HEK293 (cell line): ENCODE results near the gene SDCBP2.

Experiments
- CTCF ChIA-PET: fragments of 350-600 bp; formaldehyde crosslinking; extraction: SDS; loops from one replicate; lab custom pipeline; 2021; ENCODE audit warnings: antibody characterized with exemption; lab: Yijun Ruan, JAX
- POLR2A ChIA-PET: fragments of 300-600 bp; formaldehyde crosslinking; extraction: SDS; loops from one replicate; lab custom pipeline; 2020; ENCODE audit warnings: antibody characterized with exemption, inconsistent platforms; lab: Yijun Ruan, JAX
- H3K27ac ChIP-seq: fragments of 200-500 bp; sonication (Bioruptor generic); 2 replicates; pipeline ENCODE4 v1.5.1; 2014; ENCODE audit warnings: low read depth, low read length, control low read depth, inconsistent platforms; ENCODE audit errors: extremely low read depth
- H3K36me3 ChIP-seq, 2 experiments: fragments of 200-500 bp in 1 of 2; sonication (Bioruptor generic) in 1 of 2; 1 replicate in 1 of 2; 2 replicates in 1 of 2; pipeline ENCODE4 v1.5.1; 2014 to 2017; ENCODE audit warnings: inconsistent platforms in 2 of 2, low read length in 2 of 2; ENCODE audit not compliant: control insufficient read depth in 2 of 2, insufficient read depth in 1 of 2
- H3K4me1 ChIP-seq: fragments of 200-500 bp; sonication (Bioruptor generic); 2 replicates; pipeline ENCODE4 v1.5.1; 2014; ENCODE audit warnings: mild to moderate bottlenecking, low read length, inconsistent platforms; ENCODE audit not compliant: control insufficient read depth, insufficient read depth
- H3K4me3 ChIP-seq: 2 replicates; pipeline ENCODE4 v1.5.1; 2011; ENCODE audit warnings: low read depth, mild to moderate bottlenecking, control low read depth, low read length, moderate library complexity
- H3K9me3 ChIP-seq: fragments of 200-500 bp; sonication (Bioruptor generic); 2 replicates; pipeline ENCODE4 v1.5.1; 2014; ENCODE audit warnings: low read depth, low read length, inconsistent platforms; ENCODE audit not compliant: control insufficient read depth, insufficient read depth
- REPIN1 ChIP-seq: fragments of 450-650 bp; formaldehyde crosslinking; IDR thresholded peaks from 2 replicates; pipeline ENCODE4 v1.5.1; 2017; ENCODE audit warnings: missing biosample characterization, missing genetic modification characterization, low read depth
- SP2 ChIP-seq: fragments of 450-650 bp; formaldehyde crosslinking; IDR thresholded peaks from 2 replicates; pipeline ENCODE4 v1.5.1; 2016; ENCODE audit warnings: missing biosample characterization, missing genetic modification characterization
- ZIC2 ChIP-seq: fragments of 450-650 bp; formaldehyde crosslinking; IDR thresholded peaks from 2 replicates; pipeline ENCODE4 v1.5.1; 2016; ENCODE audit warnings: missing biosample characterization, missing genetic modification characterization
- ZNF146 ChIP-seq: fragments of 450-650 bp; formaldehyde crosslinking; IDR thresholded peaks from 2 replicates; pipeline ENCODE4 v1.5.1; 2016; ENCODE audit warnings: missing biosample characterization, missing genetic modification characterization
- ZNF155 ChIP-seq: fragments of 450-650 bp; formaldehyde crosslinking; IDR thresholded peaks from 2 replicates; pipeline ENCODE4 v1.5.1; 2016; ENCODE audit warnings: missing biosample characterization, missing genetic modification characterization
- ZNF548 ChIP-seq: fragments of 450-650 bp; formaldehyde crosslinking; IDR thresholded peaks from 2 replicates; pipeline ENCODE4 v1.5.1; 2016; ENCODE audit warnings: missing biosample characterization, missing genetic modification characterization
- ZNF707 ChIP-seq: fragments of 450-650 bp; formaldehyde crosslinking; IDR thresholded peaks from 2 replicates; pipeline ENCODE4 v1.5.1; 2016; ENCODE audit warnings: missing biosample characterization, missing genetic modification characterization
- ZNF768 ChIP-seq: fragments of 450-650 bp; formaldehyde crosslinking; IDR thresholded peaks from 2 replicates; pipeline ENCODE4 v1.5.1; 2018; ENCODE audit warnings: missing biosample characterization, mild to moderate bottlenecking, missing genetic modification characterization
- TF ChIP-seq, protein P1 (sequence below): fragments of 450-650 bp; formaldehyde crosslinking; IDR thresholded peaks from 2 replicates; pipeline ENCODE4 v1.5.1; 2016; ENCODE audit warnings: missing biosample characterization, missing genetic modification characterization, borderline replicate concordance
- TF ChIP-seq, protein P2 (sequence below): fragments of 450-650 bp; formaldehyde crosslinking; IDR thresholded peaks from 2 replicates; pipeline ENCODE4 v1.5.1; 2016; ENCODE audit warnings: missing biosample characterization, missing genetic modification characterization

Gene SDCBP2

DNA sequence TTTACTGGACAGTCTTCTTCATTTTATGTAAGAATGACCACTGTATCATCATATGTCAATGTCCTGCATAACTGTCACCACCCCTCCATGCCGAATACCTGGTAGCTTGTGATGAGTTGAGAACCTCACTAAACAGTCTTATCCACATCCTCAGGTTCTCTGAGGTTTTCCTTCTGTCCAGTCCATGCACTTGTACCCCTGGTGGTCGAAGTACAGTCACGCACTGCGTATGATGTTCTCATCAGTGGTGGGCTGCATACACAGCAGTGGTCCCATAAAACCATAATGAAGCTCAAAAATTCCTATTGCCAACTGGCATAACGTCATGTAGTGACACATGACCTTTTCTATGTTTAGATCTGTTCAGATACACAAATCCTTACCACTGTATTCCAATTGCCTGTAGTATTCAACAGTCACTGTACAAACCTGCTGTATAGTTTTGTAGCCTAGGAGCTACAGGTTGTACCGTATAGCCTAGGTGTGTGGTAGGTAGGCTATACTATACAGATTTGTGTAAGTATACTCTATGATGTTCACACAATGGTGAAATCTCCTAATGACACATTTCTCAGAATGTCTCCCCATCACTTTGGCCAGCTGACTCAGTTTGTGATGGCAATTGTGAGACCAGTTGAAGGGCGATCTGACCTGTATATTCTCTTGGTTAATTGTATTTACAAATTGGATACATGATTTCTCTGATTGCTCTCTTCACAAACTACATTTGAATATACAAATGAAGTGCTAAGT, 31.3 kb upstream of the SDCBP2 start:
- Histone ChIP-seq H3K27ac (no peak overlapping the region), H3K36me3 (peaks cover 34 to 55% of the 10 kb centered on the region in 2 experiments), H3K9me3 (no peaks in the 10 kb centered on the region), H3K4me3 (no peak overlapping the region), H3K4me1 (no peaks in the 10 kb centered on the region)
- TF ChIP-seq ZNF548 (tag by site-specific recombination) (no peak), ZNF768 (no peak), ZNF155 (no peak)
- ChIA-PET CTCF (interaction anchor here (1.7 kb wide), 1 partner anchor 77 kb away, joined by 6 read pairs; no protein-coding TSS in a partner anchor), POLR2A (no interaction called here)

DNA sequence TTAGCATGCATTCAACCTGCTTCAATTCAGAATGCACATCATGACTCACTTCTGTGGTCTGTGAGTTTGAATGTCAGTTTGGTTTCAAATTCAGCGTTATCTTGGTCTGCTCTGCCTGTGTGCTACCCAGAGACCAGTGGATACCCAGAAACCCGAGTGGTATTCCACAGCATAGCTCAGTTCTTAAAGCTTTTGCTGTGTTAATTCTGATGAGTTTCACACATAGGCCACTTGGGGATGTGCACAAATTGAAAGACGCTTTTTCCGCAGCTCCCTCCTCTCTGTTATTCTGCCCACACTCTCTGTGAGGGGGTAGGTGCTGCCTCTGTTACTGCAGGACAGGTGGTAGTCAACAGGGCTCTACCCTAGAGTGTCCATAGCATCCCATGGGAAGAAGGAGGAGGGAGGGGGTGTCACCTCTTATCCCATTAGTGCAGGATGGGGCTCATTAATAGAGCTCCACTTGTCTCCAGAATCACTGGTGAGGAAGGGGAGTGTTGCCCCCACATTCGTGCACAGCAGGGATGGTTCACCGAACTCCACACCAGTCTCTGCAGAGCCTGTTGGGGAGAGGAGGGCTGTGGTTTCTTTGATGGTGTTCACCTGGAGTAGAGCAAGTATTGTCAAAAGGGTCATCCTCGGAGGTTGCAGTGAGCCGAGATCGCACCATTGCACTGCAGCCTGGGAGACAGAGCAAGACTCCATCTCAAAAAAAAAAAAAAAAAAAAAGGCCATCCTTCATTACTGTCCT, 29.2 kb upstream of the SDCBP2 start:
- Histone ChIP-seq H3K36me3 (peaks cover 42 to 63% of the 10 kb centered on the region in 2 experiments), H3K9me3 (no peaks in the 10 kb centered on the region), H3K27ac (no peak overlapping the region), H3K4me3 (no peak overlapping the region), H3K4me1 (no peaks in the 10 kb centered on the region)
- ChIA-PET CTCF (interaction anchor here (1.3 kb wide), 1 partner anchor 145 kb away, joined by 3 read pairs; no protein-coding TSS in a partner anchor), POLR2A (no interaction called here)
- TF ChIP-seq, protein P1, sequence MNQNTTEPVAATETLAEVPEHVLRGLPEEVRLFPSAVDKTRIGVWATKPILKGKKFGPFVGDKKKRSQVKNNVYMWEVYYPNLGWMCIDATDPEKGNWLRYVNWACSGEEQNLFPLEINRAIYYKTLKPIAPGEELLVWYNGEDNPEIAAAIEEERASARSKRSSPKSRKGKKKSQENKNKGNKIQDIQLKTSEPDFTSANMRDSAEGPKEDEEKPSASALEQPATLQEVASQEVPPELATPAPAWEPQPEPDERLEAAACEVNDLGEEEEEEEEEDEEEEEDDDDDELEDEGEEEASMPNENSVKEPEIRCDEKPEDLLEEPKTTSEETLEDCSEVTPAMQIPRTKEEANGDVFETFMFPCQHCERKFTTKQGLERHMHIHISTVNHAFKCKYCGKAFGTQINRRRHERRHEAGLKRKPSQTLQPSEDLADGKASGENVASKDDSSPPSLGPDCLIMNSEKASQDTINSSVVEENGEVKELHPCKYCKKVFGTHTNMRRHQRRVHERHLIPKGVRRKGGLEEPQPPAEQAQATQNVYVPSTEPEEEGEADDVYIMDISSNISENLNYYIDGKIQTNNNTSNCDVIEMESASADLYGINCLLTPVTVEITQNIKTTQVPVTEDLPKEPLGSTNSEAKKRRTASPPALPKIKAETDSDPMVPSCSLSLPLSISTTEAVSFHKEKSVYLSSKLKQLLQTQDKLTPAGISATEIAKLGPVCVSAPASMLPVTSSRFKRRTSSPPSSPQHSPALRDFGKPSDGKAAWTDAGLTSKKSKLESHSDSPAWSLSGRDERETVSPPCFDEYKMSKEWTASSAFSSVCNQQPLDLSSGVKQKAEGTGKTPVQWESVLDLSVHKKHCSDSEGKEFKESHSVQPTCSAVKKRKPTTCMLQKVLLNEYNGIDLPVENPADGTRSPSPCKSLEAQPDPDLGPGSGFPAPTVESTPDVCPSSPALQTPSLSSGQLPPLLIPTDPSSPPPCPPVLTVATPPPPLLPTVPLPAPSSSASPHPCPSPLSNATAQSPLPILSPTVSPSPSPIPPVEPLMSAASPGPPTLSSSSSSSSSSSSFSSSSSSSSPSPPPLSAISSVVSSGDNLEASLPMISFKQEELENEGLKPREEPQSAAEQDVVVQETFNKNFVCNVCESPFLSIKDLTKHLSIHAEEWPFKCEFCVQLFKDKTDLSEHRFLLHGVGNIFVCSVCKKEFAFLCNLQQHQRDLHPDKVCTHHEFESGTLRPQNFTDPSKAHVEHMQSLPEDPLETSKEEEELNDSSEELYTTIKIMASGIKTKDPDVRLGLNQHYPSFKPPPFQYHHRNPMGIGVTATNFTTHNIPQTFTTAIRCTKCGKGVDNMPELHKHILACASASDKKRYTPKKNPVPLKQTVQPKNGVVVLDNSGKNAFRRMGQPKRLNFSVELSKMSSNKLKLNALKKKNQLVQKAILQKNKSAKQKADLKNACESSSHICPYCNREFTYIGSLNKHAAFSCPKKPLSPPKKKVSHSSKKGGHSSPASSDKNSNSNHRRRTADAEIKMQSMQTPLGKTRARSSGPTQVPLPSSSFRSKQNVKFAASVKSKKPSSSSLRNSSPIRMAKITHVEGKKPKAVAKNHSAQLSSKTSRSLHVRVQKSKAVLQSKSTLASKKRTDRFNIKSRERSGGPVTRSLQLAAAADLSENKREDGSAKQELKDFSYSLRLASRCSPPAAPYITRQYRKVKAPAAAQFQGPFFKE (tag by site-specific recombination): no peak
- no peak for TF ChIP-seq ZNF155
- TF ChIP-seq ZNF768: no peak
- TF ChIP-seq, protein P2, sequence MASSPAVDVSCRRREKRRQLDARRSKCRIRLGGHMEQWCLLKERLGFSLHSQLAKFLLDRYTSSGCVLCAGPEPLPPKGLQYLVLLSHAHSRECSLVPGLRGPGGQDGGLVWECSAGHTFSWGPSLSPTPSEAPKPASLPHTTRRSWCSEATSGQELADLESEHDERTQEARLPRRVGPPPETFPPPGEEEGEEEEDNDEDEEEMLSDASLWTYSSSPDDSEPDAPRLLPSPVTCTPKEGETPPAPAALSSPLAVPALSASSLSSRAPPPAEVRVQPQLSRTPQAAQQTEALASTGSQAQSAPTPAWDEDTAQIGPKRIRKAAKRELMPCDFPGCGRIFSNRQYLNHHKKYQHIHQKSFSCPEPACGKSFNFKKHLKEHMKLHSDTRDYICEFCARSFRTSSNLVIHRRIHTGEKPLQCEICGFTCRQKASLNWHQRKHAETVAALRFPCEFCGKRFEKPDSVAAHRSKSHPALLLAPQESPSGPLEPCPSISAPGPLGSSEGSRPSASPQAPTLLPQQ (tag by site-specific recombination): no peak

DNA sequence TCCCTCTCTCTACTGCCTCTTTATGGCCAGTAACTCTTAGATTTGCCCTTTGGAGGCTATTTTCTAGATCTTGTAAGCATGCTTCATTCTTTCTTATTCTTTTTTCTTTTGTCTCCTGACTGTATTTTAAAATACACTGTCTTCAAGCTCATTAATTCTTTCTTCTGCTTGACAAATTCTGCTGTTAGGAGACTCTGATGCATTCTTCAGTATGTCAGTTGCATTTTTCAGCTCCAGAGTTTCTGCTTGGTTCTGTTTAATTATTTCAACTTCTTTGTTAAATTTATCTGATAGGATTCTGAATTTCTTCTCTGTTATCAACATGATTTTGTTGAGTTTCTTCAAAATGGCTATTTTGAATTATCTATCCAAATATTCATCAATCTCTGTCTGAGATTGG, 25.0 kb upstream of the SDCBP2 start:
- H3K9me3 ChIP-seq: no peaks in the 10 kb centered on the region
- TF ChIP-seq ZNF707 (tag by site-specific recombination) (no peak), SP2 (tag by site-specific recombination) (no peak), REPIN1 (tag by site-specific recombination) (no peak), ZIC2 (tag by site-specific recombination) (no peak), ZNF146 (tag by site-specific recombination) (no peak)
- peaks cover 34 to 46% of the 10 kb centered on the region in 2 experiments for H3K36me3 ChIP-seq
- H3K27ac ChIP-seq: no peak overlapping the region
- CTCF ChIA-PET: interaction anchor here (0.7 kb wide), 1 partner anchor 592 kb away, joined by 6 read pairs; no protein-coding TSS in a partner anchor
- POLR2A ChIA-PET: no interaction called here
- no peak overlapping the region for H3K4me3 ChIP-seq
- H3K4me1 ChIP-seq: no peaks in the 10 kb centered on the region
